GM04503 (cell line): ENCODE data around the gene CAMK4.

Source experiments
- DNase-seq: peaks from one replicate; pipeline ENCODE4 v3.0.0-alpha.2; 2012; ENCODE audit warnings: low read depth

CAMK4 gene

DNA sequence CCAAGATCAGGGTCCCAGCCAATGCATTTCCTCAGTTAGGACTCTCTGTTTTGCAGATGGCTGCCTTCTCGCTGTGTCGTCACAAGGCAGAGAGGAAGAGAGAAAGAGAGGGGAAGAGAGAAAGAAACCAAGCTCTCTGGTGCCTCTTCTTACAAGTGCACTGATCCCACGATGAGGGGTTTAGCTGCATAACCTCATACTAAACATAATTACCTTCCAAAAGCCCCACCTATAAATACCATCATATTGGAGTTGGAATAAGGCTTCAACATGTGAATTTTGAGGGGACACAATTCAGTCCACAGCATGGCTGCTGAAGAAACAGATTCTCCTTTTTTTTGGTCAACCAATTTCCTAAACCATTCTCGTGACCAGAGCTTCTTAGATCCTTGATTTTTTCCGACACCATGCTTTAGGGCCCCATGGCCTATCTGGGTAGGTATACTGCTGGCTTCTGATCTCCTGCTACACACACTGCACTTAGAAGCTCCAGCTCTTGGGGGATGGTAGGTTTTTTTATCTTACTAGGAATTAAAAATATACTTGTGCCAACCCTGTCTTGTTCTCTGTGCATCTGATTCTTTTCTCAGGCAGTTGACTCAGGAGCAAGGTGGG lies 5.1 kb downstream of the CAMK4 start:
- no peak for DNase-seq

DNA sequence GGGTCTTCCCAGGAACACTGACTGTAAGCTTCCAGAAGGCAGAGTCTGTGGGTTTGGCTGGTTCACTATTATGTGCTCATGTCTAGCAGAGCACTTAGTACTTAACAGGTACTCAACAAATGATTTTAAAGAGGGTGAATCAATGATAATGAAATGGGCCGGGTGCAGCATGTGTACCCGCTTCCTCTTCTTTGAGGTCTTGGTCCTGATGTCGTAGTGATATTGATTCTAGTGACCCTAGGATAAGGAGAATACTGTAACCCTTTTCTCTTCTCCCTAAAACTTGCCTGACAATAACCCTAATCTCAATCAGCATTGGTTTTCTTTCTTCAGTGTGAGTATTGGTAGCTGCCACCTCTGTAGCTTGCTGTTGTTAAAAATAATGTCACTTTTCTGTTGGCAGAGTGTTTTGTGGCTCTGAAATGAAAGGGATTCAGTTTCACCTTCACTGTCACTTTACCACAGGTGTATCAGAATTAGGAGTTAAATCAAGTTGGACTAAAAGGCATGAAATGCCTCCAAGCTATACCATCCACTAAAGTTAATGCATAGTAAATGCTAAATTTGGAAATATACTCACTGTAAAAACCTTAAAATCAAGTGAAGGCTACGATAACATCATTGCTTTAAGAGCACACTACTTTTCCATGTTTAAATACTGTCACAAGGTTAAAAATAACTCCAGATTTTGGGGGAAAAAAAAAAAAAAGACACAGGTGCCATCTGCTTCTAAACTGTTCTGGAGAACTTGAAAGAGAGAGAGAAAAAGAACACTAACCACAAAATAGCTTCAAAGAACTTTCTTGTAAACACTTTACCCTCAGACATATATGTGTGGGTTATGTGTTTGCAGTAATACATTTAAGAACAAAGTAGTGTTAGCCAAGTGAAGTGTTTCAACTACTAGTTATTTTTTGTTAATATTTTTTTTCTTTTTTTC lies 6.0 kb downstream of the CAMK4 start:
- DNase-seq: no peak

DNA sequence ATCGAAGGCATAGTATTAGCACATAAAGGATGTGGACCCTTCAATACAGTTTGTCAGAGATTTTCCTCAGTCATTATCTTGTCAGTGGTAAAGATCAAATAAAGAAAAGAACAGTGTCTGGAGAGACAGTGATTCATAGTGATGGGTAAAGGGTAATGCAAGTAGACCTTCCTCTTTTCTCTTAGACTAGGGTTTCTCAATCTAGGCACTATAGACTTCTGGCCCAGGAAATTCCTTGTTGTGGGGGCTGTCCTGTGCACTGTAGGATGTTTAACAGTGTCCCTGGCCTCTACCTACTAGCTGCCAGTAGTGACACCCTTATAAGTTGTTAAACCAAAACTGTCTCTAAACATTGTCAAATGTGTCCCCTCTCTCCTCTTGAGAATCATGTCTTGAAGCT lies 6.9 kb downstream of the CAMK4 start:
- DNase-seq: no peak

DNA sequence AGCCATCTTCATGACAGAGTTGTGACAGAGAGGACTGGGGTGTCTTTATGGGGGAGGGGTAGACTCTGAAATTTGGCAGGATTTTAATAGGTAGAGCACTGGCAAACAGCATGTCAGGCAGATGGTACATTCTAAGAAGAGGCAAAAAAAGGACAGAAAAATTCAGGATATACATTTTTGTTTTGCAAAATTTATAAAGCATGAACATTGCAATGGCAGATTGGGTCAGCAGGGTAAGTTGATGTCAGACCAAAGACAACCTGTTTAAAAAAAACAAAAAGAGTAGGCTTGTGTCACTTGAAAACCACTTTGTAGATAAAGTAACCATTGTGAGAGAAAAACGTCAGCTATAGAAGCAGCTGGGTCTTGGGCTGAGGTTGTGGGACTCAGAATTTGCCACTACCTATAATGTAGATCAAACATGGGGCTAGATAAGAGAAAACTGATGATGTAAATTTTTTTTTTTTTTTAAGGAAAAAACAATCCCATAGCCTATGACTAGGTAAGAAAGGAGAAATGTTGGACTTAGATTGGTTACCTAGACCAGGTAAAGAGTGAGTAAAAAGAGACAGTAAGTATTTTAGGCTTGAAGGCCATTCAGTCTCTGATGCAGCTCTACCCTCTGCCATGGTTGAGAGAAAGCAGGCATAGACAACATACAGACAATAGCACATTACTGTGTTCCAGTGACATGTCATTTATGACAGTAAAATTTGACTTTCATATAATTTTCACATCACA lies 8.3 kb downstream of the CAMK4 start:
- no peak for DNase-seq

DNA sequence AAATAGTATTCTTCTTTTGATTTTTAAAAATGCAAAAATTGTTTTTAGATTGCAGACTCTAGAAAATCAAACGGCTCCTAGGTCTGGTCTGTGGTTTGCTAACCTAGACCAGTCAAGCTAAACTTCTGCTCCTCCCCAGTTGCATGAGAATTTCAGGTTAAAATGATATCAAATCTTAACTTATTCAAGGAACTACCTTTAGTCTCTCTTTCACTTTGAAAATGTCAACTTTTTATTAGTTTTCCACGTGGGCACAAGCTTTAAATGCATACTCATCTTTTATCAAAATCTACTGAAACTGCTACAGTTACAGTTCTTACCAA lies 8.8 kb downstream of the CAMK4 start:
- no peak for DNase-seq

DNA sequence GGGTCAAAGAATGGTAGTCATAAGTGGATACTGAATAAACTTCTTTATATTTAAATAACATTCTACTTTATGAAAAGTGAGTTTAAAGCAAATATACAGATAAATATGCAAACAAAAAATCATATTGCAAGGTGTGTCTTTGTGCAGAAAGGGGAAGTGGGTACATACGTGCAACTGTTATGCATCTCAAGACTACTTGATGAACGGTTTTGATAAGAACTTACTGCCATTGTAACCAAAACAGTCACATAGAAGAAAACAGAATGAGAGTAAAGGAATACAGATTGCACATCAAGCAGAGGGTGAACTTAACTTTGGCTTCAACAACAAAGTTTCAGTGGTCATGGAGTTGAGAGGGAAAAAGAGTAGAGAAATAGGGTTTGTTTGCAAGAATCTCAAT lies 9.9 kb downstream of the CAMK4 start:
- no peak for DNase-seq

DNA sequence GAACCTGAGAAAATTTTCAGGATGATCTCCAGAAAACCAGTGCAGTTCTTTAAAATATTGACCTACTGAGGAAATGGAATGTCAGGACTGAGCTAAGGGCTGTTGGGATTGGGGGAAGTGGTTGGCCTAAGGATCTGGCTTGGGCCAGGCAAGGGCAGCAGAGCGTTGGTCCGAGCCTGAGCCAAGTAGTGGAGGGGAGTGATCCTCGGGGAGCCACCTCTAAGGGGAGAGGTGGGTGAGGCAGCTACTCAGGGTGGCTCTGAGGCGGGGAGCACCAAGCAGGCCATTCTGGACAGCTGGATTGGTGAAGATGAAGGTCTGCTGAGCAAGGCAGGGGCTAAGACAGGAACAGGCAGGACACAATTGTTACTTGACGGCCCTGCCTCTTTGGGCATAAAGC lies 11.5 kb downstream of the CAMK4 start:
- no peak for DNase-seq

DNA sequence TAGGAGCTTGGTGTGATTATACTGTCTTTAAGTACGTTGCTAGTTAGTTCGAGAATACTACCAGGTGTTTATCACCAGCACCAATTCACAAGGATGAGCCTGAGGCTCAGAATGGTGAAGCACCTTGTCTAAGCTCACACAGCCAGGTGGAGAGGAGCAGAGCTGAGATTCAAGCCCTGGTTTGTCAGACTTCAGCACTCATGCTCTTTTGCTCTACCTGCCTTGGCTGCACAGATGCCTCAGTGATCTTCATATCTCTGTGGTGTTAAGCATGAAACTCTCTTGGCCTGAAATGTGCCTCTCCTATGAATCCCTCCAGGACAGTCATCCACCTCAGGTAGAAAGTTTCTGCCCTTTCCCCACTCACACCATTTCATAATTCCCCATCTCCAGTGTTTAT lies 12.2 kb downstream of the CAMK4 start:
- DNase-seq: no peak

DNA sequence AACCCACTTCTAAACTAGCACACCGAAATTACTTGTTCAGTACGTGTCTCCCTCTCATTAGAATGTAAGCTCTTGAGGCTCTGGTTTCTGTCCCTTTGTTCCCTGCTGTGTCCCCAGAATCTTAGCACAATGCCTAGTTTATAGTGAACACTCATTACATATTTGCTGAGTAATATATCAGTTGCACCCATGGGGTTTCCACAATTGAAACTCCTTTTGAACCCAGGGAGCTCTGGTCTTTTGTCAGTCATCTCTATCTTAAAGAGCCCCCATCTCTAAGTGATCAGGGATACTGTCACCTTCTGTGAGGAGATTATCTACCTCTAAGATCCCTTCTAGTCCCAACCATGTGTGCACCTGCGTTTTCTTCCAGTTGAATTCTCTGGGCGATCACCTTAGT lies 12.8 kb downstream of the CAMK4 start:
- DNase-seq: no peak

DNA sequence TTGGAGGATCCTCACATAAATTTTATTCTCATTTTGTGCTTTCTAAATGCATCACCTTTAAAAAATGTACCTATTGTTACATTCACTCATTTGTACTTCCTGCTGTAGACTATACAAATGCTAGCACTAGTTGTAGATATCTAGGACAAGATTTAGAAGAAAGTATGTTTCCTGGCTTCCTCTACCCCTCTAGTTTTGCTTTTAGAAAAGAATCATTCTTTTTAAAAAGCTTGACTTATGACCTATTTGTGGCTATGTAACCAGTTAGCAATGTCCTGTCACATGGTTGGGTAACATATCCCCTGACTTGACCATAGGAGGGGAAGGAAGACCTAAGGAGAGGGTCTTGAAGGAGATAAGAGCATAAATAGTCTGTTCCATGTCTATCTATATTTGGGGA lies 13.3 kb downstream of the CAMK4 start:
- DNase-seq: no peak

DNA sequence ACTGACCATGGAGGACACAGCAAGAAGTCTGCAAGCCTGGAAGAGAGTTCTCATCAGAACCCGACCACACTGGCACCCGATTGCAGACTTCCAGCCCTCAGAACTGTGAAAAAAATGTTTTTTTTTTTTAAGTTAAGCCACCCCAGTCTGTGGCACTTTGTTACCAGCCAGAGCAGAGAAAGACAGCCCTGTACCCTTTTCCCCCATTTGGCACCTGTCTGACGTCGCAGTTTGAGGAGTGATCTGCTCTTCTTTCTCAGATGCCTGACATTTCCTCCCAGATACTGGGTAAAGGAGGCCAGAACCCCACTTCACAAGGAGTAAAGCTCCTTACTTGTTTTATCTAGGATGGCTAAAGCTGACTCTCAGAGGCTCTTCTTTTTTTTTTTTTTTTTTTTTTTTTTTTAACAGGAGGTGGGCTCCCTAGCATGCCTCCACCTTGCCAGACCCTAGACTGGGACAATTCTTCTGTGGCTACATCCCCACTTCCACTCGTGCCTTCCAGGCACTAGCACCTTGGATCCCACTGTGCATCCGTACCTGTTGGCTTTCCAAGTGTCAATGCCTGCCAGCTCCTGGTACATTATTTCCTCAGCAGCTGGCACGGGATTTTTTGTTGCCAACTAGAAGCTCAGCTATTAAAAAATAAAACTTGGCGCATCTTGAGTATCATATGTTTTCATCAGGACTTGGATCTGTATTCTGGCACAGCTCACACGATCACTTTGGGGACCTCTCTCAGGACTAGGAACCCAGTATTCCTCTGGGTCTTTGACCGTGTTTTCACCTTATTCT lies 14.4 kb downstream of the CAMK4 start:
- DNase-seq: no peak

DNA sequence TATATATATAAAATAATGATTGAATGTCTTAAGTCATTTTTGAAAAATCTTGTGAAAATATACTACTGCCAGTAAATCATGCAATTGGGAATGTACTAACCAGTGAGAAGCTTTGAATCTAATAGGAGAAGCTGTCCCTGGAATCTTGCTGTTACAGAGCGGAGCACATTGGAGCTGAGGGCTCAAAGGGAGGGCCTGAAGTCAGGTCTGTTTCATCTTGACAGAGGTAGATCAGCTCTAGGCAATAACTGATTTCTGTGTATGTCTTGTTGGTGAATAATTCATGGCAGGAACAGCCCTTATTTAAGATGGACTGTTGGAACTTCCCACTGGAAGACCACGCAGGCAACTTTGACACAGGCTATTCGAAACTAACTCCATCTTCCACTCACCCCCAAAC lies 17.5 kb downstream of the CAMK4 start:
- no peak for DNase-seq

DNA sequence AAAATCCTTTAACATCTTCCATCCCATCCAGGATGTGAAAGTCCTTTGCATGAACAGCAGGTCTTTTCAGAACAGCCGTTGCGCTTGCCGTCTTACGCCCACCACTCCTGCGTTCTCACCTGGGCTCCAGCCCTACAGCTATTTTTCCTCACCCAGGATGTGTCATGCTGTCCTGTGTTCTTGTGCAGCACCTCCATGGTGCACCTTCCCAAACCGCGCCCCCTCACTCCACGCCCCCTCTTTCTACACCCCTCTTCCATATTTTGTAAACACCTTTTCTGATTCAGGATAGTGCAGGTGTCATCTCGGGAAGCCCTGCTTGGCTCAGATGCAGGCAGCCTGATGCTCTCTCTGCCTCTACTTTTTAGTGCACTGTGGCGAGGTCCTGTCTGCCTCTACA lies 18.4 kb downstream of the CAMK4 start:
- DNase-seq: no peak

DNA sequence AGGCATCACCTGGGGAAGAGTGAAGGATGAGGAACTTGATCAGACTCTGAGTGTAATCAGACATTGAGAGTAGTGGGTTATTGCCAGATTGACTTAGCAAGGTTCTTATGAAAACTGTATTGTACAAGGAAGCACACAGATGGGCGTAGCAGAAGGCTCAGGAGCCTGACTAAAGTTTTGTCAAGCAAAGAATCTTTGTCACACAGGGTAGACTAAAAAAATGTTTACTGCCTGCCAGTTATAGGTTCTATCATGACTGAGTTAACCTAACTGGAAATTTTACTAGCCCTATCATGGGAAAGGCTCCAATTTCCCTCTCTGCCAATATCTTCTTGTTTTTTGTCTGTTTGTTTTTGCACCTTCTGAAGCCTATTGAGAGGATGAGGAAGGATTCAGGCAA lies 19.1 kb downstream of the CAMK4 start:
- DNase-seq: no peak

DNA sequence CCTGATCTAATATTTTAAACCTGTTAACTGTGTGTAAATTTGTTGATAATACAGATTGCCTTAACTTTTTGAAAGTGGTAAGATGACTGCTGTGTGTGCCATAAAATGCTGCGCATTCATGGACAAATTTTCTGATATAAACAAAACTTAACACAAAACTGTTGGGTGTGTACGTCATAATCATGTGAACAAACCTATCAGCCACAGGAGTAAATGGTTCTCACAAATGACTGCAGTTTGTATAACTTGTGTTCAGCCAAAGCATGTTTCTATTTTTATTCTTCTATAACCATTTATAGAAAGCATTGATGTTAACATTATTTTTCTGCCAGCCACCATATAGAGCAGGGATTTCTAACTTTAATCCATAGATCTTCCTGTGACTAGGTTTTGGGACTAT lies 21.5 kb downstream of the CAMK4 start:
- DNase-seq: no peak

DNA sequence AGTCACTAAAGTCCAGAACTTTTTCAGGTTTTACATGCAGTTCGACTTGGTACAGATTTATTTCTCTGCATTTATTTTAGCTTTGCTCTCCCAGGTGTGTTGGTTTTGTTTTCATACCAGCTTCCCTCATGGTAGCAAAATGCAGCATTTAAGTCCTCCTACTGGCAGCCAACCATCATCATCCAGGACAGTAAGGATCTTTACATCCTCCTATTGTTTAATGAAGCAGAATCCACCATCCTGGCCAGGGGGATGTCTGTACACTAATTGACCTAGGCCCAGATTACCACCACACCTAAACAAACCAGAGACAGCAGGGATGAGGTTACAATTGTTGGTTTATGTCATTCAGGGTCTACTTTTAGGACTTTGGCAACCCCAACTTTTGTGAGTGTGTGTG lies 22.3 kb downstream of the CAMK4 start:
- DNase-seq: no peak

DNA sequence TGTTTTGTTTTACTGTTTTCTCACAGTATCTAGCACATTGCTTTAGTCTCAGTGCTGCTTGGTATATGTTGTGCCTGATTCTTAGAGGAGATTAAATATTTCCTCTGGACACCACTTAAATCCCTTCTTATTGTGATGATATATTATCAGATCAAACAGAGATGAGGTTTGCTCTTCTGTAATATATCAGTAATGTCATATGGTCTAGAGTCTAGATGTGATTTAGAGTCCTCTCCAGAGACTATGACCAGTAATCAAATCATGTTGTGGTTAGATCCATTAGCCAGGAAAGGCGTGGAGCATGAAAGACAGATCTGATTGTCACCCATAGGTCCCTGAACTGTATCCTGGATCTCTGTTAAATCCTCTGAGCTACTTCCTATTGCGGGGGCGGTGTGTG lies 24.4 kb downstream of the CAMK4 start:
- DNase-seq: no peak

DNA sequence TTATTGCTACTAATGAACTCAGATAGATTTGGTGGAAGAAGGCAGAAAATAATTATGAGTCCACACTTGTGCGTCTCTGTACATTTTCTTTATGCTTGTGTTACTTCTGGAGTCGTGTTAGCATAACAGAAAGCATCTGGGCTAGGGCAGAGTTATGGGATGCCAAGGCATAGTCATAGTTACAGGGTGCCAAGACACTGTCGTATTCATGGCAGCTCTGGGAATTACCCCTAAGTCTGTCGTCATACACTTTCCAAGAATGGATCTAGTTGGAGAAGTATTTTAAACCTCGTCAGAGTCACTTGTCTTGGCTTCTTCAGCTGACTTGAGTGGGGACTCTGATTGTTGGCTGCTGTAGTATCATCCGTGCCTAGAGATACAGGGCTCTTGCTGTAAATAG lies 27.7 kb downstream of the CAMK4 start:
- no peak for DNase-seq

DNA sequence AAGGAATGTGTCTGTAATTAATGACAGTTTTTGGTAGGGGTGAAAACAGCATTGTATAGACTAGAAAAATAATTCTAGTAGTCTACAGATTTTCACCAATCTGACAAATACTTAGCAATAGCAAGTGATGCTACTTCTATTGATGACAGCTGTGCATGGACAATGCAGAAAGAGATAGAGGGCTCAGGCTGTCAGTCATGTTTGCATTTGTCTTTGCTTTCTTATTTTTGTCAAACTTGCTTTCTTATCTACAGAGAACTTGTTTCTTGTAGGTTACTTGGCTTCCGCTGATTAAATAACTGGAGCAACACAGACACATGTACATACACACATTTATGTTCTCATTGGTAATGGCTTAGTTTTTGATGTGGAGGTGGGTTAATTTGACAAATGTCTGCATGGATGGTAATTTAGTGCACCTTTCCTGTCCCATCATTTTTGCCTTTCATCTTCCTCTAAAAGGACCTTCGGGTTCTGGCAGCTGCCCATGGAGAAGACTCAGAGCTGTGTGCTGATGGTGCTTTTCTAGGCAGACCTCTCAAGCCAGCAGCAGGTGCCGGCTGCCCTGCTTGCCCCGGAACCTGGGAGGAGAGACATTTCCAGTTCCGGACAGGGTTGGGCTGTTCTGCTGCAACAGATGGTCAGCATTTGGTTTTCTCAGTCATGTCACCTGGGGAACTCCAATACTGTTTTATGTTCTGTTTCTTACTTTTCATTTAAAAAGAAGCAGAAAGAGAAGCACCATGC lies 28.8 kb downstream of the CAMK4 start:
- no peak for DNase-seq

DNA sequence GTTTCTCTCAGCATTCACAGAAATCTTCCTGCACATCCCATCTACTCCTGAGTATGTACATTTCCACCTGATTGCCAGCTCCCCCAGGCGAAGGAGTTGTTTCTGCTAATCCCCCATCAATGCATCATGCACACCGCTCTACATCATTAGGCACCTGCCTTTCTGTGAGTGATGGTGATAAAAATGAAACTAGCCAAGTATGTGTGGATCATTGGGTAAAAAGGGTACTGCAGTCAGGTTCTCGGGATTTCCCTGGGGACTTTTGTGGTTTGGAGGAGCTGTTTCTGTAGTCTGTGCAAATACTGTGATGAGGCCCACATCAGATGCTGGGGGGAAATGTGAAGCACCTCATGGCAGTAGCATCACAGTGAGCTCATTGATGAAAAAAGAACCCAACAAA lies 30.4 kb downstream of the CAMK4 start:
- no peak for DNase-seq

DNA sequence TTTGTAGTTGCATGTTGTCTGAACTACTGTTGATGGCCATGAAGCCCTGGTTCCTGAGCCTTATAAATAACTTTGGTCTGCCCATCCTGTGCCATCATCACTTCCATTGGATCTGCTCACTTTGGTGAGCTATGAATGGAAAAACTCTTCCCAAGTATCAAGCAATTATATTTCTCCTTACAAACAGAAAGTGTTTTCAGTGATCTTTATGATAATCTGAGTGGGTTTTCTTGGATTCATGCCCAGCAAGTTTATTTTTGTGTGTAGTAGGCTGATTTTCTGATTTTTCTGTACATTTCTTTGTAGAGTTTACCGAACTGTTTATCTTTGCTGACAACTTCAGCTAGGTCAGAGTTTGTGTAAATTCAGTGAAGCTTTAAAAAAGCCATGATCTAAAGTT lies 31.0 kb downstream of the CAMK4 start:
- DNase-seq: no peak

DNA sequence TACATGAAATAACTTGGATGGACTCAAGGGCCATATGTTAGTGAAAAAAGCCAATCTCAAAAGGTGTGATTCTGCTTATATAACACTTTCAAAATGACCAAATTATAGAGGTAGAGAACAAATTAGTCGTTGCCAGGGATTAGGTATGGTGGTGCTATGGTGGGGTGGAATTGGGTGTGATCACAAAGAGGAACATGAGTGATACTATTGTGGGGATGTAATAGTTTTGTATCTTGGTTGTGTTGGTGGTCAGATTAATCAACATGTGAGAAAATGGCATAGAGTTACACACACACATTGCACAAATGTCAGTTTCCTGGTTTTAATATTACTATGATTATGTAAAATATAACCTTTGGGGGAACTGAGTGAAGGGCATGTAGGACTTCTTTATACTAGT lies 31.9 kb downstream of the CAMK4 start:
- no peak for DNase-seq
